GM19193 (cell line): Measurements from ENCODE around the gene RAD51B.

Experiments used
- POLR2A ChIP-seq: IDR thresholded peaks from 4 replicates; pipeline ENCODE4 v1.6.1; 2011; ENCODE audit not compliant: insufficient read depth, insufficient read length; ENCODE audit errors: extremely low read depth

Gene RAD51B

DNA sequence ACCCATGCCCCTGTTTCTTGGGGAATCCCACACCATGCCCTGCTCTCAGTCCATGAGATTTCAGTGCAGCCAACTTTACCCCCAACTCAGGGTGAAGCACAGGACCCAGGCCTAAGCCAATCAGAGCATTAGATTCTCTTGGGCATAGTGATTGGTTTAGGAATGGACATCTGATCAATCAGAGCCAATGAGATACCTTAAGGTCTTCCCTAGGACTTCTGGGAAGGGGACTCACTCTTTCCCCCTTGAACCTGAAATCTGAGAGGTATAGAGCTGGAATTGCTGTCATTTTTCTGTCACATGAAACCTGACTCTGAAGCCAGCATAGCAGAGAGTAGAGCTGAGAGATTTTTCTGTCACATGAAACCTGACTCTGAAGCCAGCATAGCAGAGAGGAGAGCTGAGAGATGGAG is 846.2 kb downstream of the RAD51B start:
- no peak for TF ChIP-seq POLR2A

DNA sequence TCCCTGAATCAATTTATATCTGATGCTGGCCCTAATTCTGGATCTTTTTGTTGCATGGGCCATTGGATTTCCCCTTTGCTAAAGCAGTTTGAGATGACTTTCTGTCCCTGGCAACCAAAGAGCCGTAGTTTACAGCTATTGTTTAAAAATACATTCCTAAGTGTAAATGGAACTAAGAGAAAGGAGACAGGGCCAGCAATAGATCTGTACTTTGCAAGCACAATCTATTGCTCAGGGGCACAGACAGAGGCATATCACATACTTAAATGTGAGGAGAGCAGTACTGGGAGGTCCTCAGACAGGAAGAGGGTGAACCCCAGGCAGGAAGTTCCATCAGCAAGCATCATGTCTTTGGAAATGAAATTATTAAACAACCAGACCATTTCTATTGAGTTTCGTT is 846.7 kb downstream of the RAD51B start:
- no peak for TF ChIP-seq POLR2A

DNA sequence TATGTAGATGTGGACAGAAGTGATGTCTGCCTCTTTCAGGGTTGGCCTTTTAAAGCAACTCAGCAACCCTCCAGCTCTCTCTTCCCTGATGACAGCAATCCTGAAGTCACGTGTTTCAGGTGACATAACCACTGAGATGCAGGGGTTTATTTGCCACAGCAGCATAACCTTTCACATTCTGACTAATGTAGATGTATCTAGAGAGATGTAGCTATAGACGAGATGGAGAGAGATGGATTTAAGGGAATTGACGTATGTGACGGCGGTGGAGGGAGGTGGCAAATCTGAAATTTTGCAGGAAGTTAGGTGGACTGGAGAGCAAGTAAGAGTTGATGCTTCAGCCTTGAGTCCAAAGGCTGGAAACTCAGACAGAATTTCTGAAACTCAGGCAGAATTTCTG is 847.3 kb downstream of the RAD51B start:
- TF ChIP-seq POLR2A, result no peak

DNA sequence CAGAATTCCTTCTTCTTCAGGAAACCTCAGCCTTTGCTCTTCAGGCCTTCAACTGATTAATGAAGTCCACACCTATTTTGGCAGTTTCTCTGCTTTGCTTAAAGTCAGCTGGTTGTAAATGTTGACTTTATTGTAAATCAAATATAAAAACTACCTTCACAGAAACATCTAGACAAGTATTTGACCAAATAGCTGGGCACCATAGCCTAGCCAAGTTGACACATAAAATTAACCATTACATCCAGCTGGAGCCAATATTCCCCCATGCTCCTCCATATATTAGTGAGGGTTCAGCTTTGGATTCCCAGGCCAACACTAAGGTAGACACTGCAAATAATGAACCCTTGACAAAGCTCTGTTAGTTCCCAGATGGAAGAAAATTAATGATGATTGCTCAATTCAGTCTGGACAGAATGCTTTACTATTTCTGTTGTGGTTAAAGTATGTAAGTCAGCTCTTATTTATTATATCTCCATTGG is 847.8 kb downstream of the RAD51B start:
- TF ChIP-seq POLR2A, result no peak

DNA sequence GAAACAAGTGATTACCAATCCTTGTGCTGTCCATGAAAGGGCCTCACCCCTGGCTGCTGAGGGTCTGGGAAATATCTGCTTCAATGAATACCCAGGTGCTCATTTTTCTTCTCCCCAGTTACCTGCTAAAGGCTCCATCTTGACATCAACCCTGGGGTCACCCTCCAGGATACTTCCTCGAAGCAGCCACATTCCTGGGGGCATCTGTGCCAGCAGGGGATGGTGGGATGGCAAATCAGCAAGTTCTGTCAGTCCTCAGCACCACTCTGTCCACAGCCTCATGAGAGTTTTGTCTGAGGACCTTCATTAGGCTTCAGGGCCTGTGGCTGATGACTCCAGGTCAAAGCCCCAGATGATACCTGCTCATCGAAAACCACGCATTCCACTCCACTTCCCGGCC is 848.4 kb downstream of the RAD51B start:
- TF ChIP-seq POLR2A, result no peak

DNA sequence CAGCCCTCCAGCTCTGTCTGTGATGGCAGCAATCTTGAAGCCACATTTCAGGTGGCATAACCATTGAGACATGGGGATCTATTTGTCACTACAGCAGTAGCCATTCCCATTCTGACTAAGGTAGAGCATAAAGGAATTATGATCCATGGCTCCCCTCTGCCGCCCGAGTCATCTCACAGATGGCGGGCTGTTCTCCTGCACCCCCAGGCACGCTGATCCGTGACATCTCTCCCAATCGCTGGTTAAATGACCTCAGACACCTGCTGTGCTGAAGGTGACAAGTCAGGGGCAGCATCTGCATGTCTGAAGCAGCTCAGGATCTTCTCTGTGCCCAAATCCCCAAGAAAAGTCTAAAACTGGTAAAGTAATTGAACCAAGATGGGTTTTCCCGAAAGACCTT is 849.0 kb downstream of the RAD51B start:
- no peak for TF ChIP-seq POLR2A

DNA sequence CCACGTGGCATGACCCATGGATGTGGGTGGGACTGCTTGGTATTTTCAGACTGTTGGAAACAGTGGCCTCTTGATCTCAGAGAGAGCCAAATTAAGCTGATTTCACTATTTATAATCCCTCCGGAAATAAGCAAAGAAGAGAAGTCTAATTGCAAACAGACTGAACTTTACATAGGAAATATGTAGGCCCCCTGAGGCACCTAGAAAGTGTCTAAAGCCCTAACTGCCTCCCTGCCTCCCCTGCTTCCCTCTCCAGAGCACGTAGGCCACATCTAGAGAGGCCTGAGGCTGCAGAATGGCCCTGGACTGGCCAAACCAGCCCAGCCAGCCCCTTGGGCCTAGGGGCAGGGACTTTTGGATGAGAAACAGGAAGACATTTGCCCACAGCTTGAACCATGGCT is 849.5 kb downstream of the RAD51B start:
- no peak for TF ChIP-seq POLR2A

DNA sequence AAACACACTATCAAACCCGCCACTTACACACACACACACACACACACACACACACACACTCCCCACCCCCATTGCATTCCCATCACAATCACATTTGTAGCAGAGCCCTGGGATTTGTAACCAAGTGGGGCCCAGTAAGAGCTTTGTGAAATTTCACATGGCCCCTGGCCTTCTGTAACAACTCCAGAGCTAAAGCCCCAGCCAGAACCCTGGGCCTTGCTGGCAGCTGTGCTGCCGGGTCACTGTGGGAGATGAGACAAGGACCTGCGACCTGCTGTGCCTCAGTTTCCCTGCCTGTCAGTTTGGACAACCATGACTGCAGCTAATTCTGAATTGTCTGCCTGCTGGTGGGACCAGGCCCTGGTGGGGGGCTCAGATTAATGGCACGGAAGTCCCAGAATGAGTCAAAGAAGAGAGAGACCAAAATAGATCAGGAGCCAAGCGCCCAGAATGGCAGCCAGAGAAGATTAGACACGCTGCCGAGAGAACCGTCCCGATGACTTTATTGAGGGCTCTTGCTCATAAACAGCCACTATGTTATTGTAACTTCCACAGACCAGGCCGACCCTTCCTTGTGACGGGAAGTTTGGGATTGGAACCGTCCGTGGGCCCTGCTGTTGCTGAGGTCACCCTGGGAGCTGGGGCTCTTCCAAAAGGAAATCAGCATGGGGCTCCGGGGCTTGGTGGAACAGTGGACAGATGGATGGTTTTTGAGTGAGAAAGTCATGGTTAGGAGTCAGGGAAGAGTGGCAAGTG is 850.2 kb downstream of the RAD51B start:
- no peak for TF ChIP-seq POLR2A

DNA sequence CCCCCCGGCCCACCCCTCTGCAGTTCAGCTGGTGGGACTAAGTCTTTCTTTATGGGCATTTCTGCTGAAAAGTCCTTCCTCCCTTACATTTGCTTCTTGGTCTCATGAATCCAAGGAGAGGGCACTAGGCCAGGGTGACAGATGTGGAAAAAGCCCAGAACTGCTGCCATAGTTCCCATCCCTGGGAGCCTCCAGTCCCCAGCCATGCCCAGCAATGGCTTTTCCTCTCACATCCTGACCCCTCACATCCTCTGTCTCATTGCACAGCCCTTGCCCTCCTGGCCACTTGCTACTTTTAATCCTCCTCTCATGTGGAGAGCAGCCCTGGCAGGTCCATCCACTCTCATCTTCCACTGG is 850.8 kb downstream of the RAD51B start:
- no peak for TF ChIP-seq POLR2A

DNA sequence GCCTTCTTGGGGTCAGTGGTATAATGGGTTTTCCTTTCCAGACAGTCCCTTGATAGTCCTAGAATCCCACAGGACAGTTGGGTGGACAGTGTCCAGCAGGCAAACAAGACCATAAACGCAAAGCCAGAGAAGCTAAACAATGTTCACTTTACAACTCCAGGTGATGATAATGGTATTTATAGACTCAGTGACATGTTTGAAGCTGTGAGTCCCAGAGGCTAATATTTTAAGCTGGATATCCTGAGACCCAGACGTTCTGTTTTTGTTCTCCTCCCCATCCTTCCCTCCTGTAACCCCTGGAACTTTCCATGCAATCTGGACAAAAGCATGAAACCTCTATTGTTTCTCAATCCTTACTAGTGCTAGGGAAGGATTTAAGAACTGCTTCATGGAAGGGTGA is 852.3 kb downstream of the RAD51B start:
- TF ChIP-seq POLR2A, result no peak

DNA sequence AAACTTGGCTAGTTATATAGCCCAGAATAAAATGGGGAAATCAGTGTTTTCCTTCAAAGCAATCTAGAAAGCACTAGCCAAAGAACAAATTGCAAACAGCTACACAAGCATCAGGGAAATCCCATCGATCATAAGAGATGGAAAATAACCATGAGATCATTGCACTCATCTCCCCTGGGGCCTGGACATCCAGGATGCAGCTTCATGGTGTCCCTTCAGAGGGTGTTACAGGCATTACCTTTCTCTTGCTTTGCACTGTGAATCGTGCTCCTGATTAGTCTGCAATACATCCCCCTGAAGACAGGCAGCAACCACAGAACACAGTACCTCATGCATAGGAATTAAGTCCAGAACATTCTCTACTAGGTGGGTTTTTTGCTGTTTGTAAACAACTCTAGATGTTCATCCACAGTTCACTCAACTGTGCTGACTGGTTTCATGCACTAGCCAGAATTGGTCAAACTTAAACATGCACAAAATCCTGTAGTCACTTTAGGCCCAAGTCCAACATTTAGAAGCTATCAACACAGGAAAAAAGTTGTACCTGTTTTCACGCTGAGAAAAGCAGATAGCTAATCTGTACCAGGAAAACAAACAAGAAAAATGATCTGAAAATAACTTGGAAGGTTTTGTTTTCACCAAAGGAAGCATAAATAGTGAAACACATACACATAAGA is 853.2 kb downstream of the RAD51B start:
- no peak for TF ChIP-seq POLR2A

DNA sequence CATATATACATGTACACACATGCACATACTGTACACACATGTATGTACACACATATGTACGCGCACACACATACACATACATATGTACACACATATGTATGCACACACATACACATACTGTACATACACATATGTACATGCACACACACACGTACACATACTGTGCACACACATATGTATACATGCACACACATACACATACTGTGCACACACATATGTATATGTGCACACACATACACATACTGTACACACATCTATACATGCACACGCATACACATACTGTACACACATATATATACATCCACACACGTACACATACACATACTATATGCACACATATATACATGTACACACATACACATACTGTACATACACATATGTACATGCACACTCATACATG is 853.9 kb downstream of the RAD51B start:
- TF ChIP-seq POLR2A, result no peak

DNA sequence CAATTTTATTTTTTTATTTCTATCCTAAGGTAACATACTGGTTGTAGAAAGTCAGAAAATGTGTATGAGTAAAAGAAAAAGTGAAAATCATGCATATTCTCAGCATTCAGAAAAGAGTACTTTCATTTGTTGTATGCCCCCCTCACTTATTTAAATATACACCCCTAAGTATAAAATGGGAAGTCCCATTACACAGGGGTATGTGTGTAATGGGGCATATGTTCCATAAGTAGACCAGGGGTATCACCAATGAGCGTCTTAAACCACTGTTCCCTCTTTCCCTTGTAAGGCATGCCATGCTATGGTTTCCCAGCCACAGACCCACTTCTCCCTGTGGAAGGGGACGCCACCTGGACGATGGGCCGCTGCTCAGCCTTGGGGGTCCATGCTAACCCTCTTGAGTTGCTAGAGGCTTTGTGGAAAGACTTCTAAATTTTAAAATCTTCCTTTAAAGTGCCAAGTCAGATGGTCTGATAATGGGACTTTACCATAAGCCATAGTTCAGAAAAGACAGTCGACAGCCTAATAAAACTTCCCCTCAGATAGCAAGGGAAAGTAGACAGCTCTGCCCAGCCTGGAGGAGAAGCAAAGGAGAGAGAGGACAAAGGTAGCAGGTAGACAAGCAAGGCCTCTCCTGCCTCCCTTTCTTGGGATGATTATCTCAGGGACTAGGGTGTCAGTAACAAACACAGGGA is 855.1 kb downstream of the RAD51B start:
- no peak for TF ChIP-seq POLR2A

DNA sequence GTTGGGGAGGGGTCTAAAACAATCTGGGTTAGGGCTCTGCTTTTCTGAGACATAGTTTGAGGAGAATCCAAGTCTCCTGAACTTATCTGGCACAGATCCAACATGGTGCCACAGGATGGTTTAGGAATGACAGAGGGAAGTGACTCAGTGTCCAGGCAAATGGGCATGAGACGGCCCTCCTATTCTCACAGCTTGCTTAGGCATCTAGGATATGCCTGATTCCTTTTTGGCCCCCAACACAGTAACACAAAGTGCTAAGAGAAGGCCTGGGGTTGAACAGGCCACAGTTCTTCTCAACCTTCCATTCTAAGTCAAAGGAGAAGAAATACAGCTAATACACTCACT is 855.6 kb downstream of the RAD51B start:
- TF ChIP-seq POLR2A, result no peak

DNA sequence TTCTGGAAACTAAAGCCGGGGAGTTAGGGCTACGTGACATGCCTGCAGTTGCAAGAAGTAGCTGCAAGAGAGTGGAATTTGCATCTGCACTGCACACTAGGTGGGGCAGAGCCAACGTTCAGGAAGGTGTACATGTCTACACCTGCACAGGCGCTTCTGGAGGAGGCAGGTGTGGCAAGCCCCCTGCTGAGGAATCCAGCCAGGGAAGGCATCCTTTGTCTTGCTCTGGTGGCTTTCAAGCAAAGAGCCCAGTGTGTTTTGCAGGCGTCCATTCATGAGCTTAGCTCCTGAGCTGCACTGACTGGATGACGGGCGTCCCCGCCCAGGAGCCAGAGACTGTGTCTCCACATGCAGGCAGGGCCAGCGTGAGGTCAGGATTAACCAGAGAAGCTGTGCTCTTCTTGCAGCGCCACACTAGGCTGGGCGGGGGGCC is 856.9 kb downstream of the RAD51B start:
- TF ChIP-seq POLR2A, result no peak

DNA sequence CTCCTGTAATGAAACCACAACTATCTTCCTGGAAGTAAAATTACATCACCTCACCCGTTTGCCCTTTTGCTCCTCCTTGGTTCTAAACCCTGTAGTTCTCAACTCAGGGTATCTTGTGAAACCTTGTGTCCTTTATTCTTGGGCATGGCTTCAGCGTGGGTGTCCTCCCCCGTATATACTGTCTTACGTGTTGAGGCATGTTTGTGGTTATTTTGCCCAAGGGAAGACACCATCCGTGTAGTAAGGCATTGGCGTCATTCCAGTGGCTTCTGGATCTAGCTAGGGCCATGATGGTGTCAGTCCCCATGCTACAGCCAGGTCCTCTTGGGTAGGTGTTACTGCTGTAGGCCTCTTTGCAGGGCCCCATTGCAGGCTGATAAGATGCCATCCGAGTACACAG is 857.9 kb downstream of the RAD51B start:
- TF ChIP-seq POLR2A, result no peak
